ENCODE data around the gene UBXN10. TPM values are rescaled to one million over a fixed set of nuclear protein-coding genes. Genes with fewer than 3 reads are reported as not detected.

UBXN10 gene
- total and polyA plus RNA-seq, 2 of the 13 experiments (the other 11 are each of a cell fraction or from before 2014, with no cell fraction given) = 0.04 to 0.05 TPM

- TF ChIP-seq ZFP90 (CRISPR knock-in tag; IDR thresholded peaks at IDR 0.05; ENCODE audit: borderline replicate concordance) (no peak; the same call in 1 of the 2 replicates), KAT8 (CRISPR knock-in tag; IDR thresholded peaks at IDR 0.05) (0 out of 2 replicates have a peak, but pooled peaks have one; percentile 22), REXO4 (CRISPR knock-in tag; IDR thresholded peaks at IDR 0.05; ENCODE audit: borderline replicate concordance) (no peak), RBFOX2 (IDR thresholded peaks at IDR 0.05; ENCODE audit: low read depth, low read length) (no peak), ZNF616 (CRISPR knock-in tag; IDR thresholded peaks at IDR 0.05; ENCODE audit: low read depth) (no peak), MTF1 (CRISPR knock-in tag; IDR thresholded peaks at IDR 0.05) (no peak), PRDM15 (CRISPR knock-in tag; IDR thresholded peaks at IDR 0.05) (no peak), HOXD1 (CRISPR knock-in tag; IDR thresholded peaks at IDR 0.05) (no peak), RNF219 (CRISPR knock-in tag; IDR thresholded peaks at IDR 0.05) (no peak), DNMT3B (CRISPR knock-in tag; conservative IDR thresholded peaks at IDR 0.05) (no peak), ZNF513 (CRISPR knock-in tag; conservative IDR thresholded peaks at IDR 0.05) (no peak), ELF3 (CRISPR knock-in tag; IDR thresholded peaks at IDR 0.05) (peak; percentile 69), PPARG (CRISPR knock-in tag; conservative IDR thresholded peaks at IDR 0.05) (no peak), KAT7 (CRISPR knock-in tag; IDR thresholded peaks at IDR 0.05; ENCODE audit: borderline replicate concordance) (no peak), BCL6 (CRISPR knock-in tag; IDR thresholded peaks at IDR 0.05) (peak; percentile 43; the same call in 1 of the 2 replicates), ZNF691 (CRISPR knock-in tag; IDR thresholded peaks at IDR 0.05; ENCODE audit: borderline replicate concordance, low read depth) (0 out of 2 replicates have a peak, but pooled peaks have one; percentile 68), ZNF180 (CRISPR knock-in tag; IDR thresholded peaks at IDR 0.05; ENCODE audit: borderline replicate concordance, low read depth) (no peak), ZNF567 (CRISPR knock-in tag; IDR thresholded peaks at IDR 0.05; ENCODE audit: borderline replicate concordance) (no peak), ETS1 (CRISPR knock-in tag; IDR thresholded peaks at IDR 0.05) (no peak), WIZ (CRISPR knock-in tag; IDR thresholded peaks at IDR 0.05) (no peak), FOXA3 (CRISPR knock-in tag; IDR thresholded peaks at IDR 0.05) (no peak)
These were observed 33.8 kb upstream of the UBXN10 start (continued) for GRCh38 chr1:20151906-20152598.
